ENCODE results near the gene LAPTM4A. TPM values are rescaled to one million over a fixed set of nuclear protein-coding genes. Genes with fewer than 3 reads are reported as not detected.

LAPTM4A gene
- total RNA-seq, 1 donor from 2014 or later = 172 TPM

- Histone ChIP-seq H3K36me3 (no peaks in the 10 kb centered on the region), H3K27me3 (no peaks in the 10 kb centered on the region), H3K4me1 (peaks cover 6% of the 10 kb centered on the region), H3K4me3 (no peak overlapping the region), H3K9me3 (no peaks in the 10 kb centered on the region), H3K27ac (no peak overlapping the region)
- TF ChIP-seq CTCF (IDR thresholded peaks at IDR 0.05) (no peak), POLR2A (IDR thresholded peaks at IDR 0.05) (no peak), POLR2AphosphoS5 (IDR thresholded peaks at IDR 0.05; ENCODE audit: insufficient read depth in 1 of 2, low read depth in 1 of 2) (no peak)
- no peak for DNase-seq (ENCODE audit: extremely low spot score in 2 of 2)
- intact Hi-C loops (cut with DNase I) = no loop called here
Observed at GRCh38 chr2:20008703-20009102, 42.7 kb downstream of the LAPTM4A start.

- intact Hi-C loops (cut with DNase I) = no loop called here
Observed at GRCh38 chr2:20005891-20006470, 45.4 kb downstream of the LAPTM4A start.

GRCh38 chr2:20005067-20005627 is 46.3 kb downstream of the LAPTM4A start:
- H3K36me3 ChIP-seq = no peaks in the 10 kb centered on the region
- H3K4me3 ChIP-seq = no peak overlapping the region
- no peak overlapping the region for H3K27ac ChIP-seq
- DNase-seq (ENCODE audit: extremely low spot score in 2 of 2) = no peak
- no peak for TF ChIP-seq CTCF (IDR thresholded peaks at IDR 0.05)
- TF ChIP-seq POLR2A (IDR thresholded peaks at IDR 0.05) = no peak
- no peak for TF ChIP-seq POLR2AphosphoS5 (IDR thresholded peaks at IDR 0.05; ENCODE audit: insufficient read depth in 1 of 2, low read depth in 1 of 2)
- intact Hi-C loops (cut with DNase I) = no loop called here
- H3K4me1 ChIP-seq = no peaks in the 10 kb centered on the region
- H3K27me3 ChIP-seq = no peaks in the 10 kb centered on the region
- no peaks in the 10 kb centered on the region for H3K9me3 ChIP-seq

More at GRCh38 chr2:20005891-20006470, 45.4 kb downstream of the LAPTM4A start:
- H3K4me3 ChIP-seq = no peak overlapping the region
- DNase-seq (ENCODE audit: extremely low spot score in 2 of 2) = no peak
- H3K27ac ChIP-seq = no peak overlapping the region
- TF ChIP-seq CTCF (IDR thresholded peaks at IDR 0.05) (no peak), POLR2A (IDR thresholded peaks at IDR 0.05) (no peak), POLR2AphosphoS5 (IDR thresholded peaks at IDR 0.05; ENCODE audit: insufficient read depth in 1 of 2, low read depth in 1 of 2) (no peak)
- H3K9me3 ChIP-seq = no peaks in the 10 kb centered on the region
- H3K36me3 ChIP-seq = no peaks in the 10 kb centered on the region
- no peaks in the 10 kb centered on the region for H3K27me3 ChIP-seq
- no peaks in the 10 kb centered on the region for H3K4me1 ChIP-seq

GRCh38 chr2:20001361-20001863 is 50.0 kb downstream of the LAPTM4A start:
- DNase-seq (ENCODE audit: extremely low spot score in 2 of 2) = no peak
- Histone ChIP-seq H3K27ac (no peak overlapping the region), H3K4me3 (no peak overlapping the region), H3K27me3 (no peaks in the 10 kb centered on the region), H3K9me3 (no peaks in the 10 kb centered on the region), H3K36me3 (no peaks in the 10 kb centered on the region), H3K4me1 (no peaks in the 10 kb centered on the region)
- intact Hi-C loops (cut with DNase I) = no loop called here
- no peak for TF ChIP-seq POLR2A (IDR thresholded peaks at IDR 0.05)
- no peak for TF ChIP-seq CTCF (IDR thresholded peaks at IDR 0.05)
- no peak for TF ChIP-seq POLR2AphosphoS5 (IDR thresholded peaks at IDR 0.05; ENCODE audit: insufficient read depth in 1 of 2, low read depth in 1 of 2)

GRCh38 chr2:19993731-19994130 is 57.7 kb downstream of the LAPTM4A start:
- DNase-seq (ENCODE audit: extremely low spot score in 2 of 2) = no peak
- H3K27ac ChIP-seq = no peak overlapping the region
- TF ChIP-seq POLR2A (IDR thresholded peaks at IDR 0.05) (no peak), POLR2AphosphoS5 (IDR thresholded peaks at IDR 0.05; ENCODE audit: insufficient read depth in 1 of 2, low read depth in 1 of 2) (no peak), CTCF (IDR thresholded peaks at IDR 0.05) (no peak)
- no peak overlapping the region for H3K4me3 ChIP-seq
- no peaks in the 10 kb centered on the region for H3K36me3 ChIP-seq
- no peaks in the 10 kb centered on the region for H3K27me3 ChIP-seq
- H3K9me3 ChIP-seq = no peaks in the 10 kb centered on the region
- intact Hi-C loops (cut with DNase I) = no loop called here
- H3K4me1 ChIP-seq = peaks cover 7% of the 10 kb centered on the region

Measured in vagina (tissue), 2 donors.